DMS53 treated with DMSO at 0.1 percent for 48 hours (cell line): ENCODE results near the gene XYLT1.
"Not testable (repeated sequence)": the region's sequence is repeated elsewhere in the genome, so short reads cannot be mapped to it uniquely, and the experiment has no call there.

ENCODE experiments used
- DNase-seq: peaks from one replicate; lab custom pipeline; 2025; ENCODE audit not compliant: unreplicated experiment; lab: John Stamatoyannopoulos, UW

XYLT1 gene

GRCh38 chr16:17340804-17341203 is 130.0 kb downstream of the XYLT1 start:
- DNase-seq: no peak

- no peak for DNase-seq
Observed at GRCh38 chr16:17339764-17340541, 130.8 kb downstream of the XYLT1 start.

- no peak for DNase-seq
Observed at GRCh38 chr16:17338244-17338643, 132.5 kb downstream of the XYLT1 start.

GRCh38 chr16:17336530-17336900 is 134.2 kb downstream of the XYLT1 start:
- no peak for DNase-seq

- no peak for DNase-seq
Observed at GRCh38 chr16:17335826-17336529, 134.8 kb downstream of the XYLT1 start.

- not testable (repeated sequence) for DNase-seq
Observed at GRCh38 chr16:17335406-17335805, 135.4 kb downstream of the XYLT1 start.

- DNase-seq: no peak
Observed at GRCh38 chr16:17334096-17334495, 136.7 kb downstream of the XYLT1 start.

GRCh38 chr16:17333229-17333628 is 137.5 kb downstream of the XYLT1 start:
- DNase-seq: no peak

GRCh38 chr16:17331991-17332390 is 138.8 kb downstream of the XYLT1 start:
- DNase-seq: no peak

GRCh38 chr16:17331071-17331607 is 139.6 kb downstream of the XYLT1 start:
- no peak for DNase-seq

- DNase-seq: no peak
Observed at GRCh38 chr16:17330044-17330443, 140.7 kb downstream of the XYLT1 start.

GRCh38 chr16:17329391-17329790 is 141.4 kb downstream of the XYLT1 start:
- no peak for DNase-seq

GRCh38 chr16:17328932-17329331 is 141.8 kb downstream of the XYLT1 start:
- DNase-seq: no peak

- DNase-seq: no peak
Observed at GRCh38 chr16:17327664-17328335, 143.0 kb downstream of the XYLT1 start.

GRCh38 chr16:17325476-17326143 is 145.2 kb downstream of the XYLT1 start:
- DNase-seq: no peak

- no peak for DNase-seq
Observed at GRCh38 chr16:17324451-17324850, 146.3 kb downstream of the XYLT1 start.

GRCh38 chr16:17323171-17323570 is 147.6 kb downstream of the XYLT1 start:
- DNase-seq: no peak

- no peak for DNase-seq
Observed at GRCh38 chr16:17321824-17322223, 148.9 kb downstream of the XYLT1 start.

- no peak for DNase-seq
Observed at GRCh38 chr16:17320009-17320408, 150.8 kb downstream of the XYLT1 start.

- no peak for DNase-seq
Observed at GRCh38 chr16:17318238-17318637, 152.5 kb downstream of the XYLT1 start.

- no peak for DNase-seq
Observed at GRCh38 chr16:17316005-17316404, 154.8 kb downstream of the XYLT1 start.
